Measurements from ENCODE around the gene RABEP1.

- TF ChIP-seq BHLHE40 (IDR thresholded peaks at IDR 0.05; ENCODE audit: borderline replicate concordance), result no peak
- TF ChIP-seq FOXM1 (IDR thresholded peaks at IDR 0.05; ENCODE audit: borderline replicate concordance), result no peak
- no peak for TF ChIP-seq TARDBP (IDR thresholded peaks at IDR 0.05)
- TF ChIP-seq FOXK2 (IDR thresholded peaks at IDR 0.05), result no peak
- TF ChIP-seq HDGF (IDR thresholded peaks at IDR 0.05; ENCODE audit: borderline replicate concordance), result no peak
- TF ChIP-seq ELF4 (IDR thresholded peaks at IDR 0.05), result no peak
- no peak for TF ChIP-seq SP1 (IDR thresholded peaks at IDR 0.05)
- no peak for TF ChIP-seq SUZ12 (IDR thresholded peaks at IDR 0.05)
- TF ChIP-seq NFRKB (IDR thresholded peaks at IDR 0.05), result no peak
- no peak for TF ChIP-seq L3MBTL2 (conservative IDR thresholded peaks at IDR 0.05)
- TF ChIP-seq ZNF384 (IDR thresholded peaks at IDR 0.05), result no peak
Observed at GRCh38 chr17:5249615-5250014, 32.5 kb upstream of the RABEP1 start.
